Measurements from ENCODE around the gene ABL1. TPM values are rescaled to one million over a fixed set of nuclear protein-coding genes. Genes with fewer than 3 reads are reported as not detected.

ABL1 gene
- total RNA-seq, 1 experiment from 2014 or later = 83.6 TPM

GRCh38 chr9:130846487-130847305 is 11.6 kb downstream of the ABL1 start:
- Histone ChIP-seq H2BK12ac (ENCODE audit: insufficient read length, low read depth, low read length) (no peak overlapping the region), H2BK15ac (ENCODE audit: low read depth, low read length) (no peak overlapping the region), H3K23ac (ENCODE audit: insufficient read length, low read depth, low read length) (no peak overlapping the region), H3T11ph (ENCODE audit: low read length) (no peak overlapping the region), H3K4me1 (ENCODE audit: insufficient read depth, low read length) (peaks cover 4% of the 10 kb centered on the region; the same call in 1 of the 2 replicates), H3K27me3 (ENCODE audit: insufficient read depth, low read length) (no peaks in the 10 kb centered on the region), H4K8ac (replicated peaks; ENCODE audit: insufficient read length, low read depth, low read length) (no peak overlapping the region), H3K4ac (ENCODE audit: low read depth, low read length) (no peak overlapping the region), H3K18ac (ENCODE audit: insufficient read length, low read depth, low read length) (no peak overlapping the region), H3K4me2 (ENCODE audit: insufficient read depth, insufficient read length, low read length) (no peak overlapping the region), H3K9me3 (ENCODE audit: control insufficient read depth, low read depth, low read length) (no peaks in the 10 kb centered on the region), H4K91ac (ENCODE audit: insufficient read length, low read depth, low read length) (no peak overlapping the region), H4K20me1 (ENCODE audit: control insufficient read depth, insufficient read depth, insufficient read length) (no peaks in the 10 kb centered on the region), H2AFZ (ENCODE audit: low read length) (no peak overlapping the region), H3K79me1 (ENCODE audit: insufficient read depth, low read depth, low read length, poor library complexity, severe bottlenecking) (peaks cover 8% of the 10 kb centered on the region), H2BK5ac (ENCODE audit: insufficient read length, low read length) (no peak overlapping the region), H3K27ac (ENCODE audit: insufficient read length, low read depth, low read length) (no peak overlapping the region), H4K5ac (ENCODE audit: insufficient read length, low read depth, low read length) (no peak overlapping the region), H3K14ac (ENCODE audit: insufficient read depth, low read length) (no peak overlapping the region), H3K56ac (ENCODE audit: insufficient read length, low read depth, low read length) (no peak overlapping the region), H2BK20ac (ENCODE audit: low read depth, low read length, poor library complexity, severe bottlenecking) (no peak overlapping the region), H2BK120ac (ENCODE audit: low read depth, low read length, poor library complexity, severe bottlenecking) (no peak overlapping the region), H3K79me2 (ENCODE audit: insufficient read depth, low read length) (peaks cover 24% of the 10 kb centered on the region), H3K23me2 (ENCODE audit: insufficient read length, low read depth, low read length, poor library complexity, severe bottlenecking) (no peaks in the 10 kb centered on the region), H2AK5ac (ENCODE audit: insufficient read length, low read length) (no peak overlapping the region), H3K9ac (ENCODE audit: extremely low read depth, insufficient read length, low read length) (no peak overlapping the region)
- peak overlapping the region in 1 of 2 experiments; percentile 23; a peak in 2 of 5 replicates for H3K4me3 Mint-ChIP-seq
- H3K36me3 Mint-ChIP-seq (ENCODE audit: insufficient read depth in 1 of 3, low read depth in 3 of 3) = peaks cover 4 to 14% (median 8%) of the 10 kb centered on the region in 3 experiments
- DNase-seq = no peak
- no peaks in the 10 kb centered on the region for H3K27me3 Mint-ChIP-seq (ENCODE audit: low read depth)
- no peak for TF ChIP-seq CTCF (conservative IDR thresholded peaks at IDR 0.05)
- WGBS (ENCODE audit: extremely low coverage, insufficient read length, low lambda C conversion rate) = no CpG with 5 or more reads among the region's 12 CpGs
- peak overlapping the region; percentile 95 to 97 (median 97); a peak in 6 of 7 replicates for H3K27ac Mint-ChIP-seq
- H3K4me1 Mint-ChIP-seq = peaks cover 57 to 64% of the 10 kb centered on the region in 2 experiments
- H3K9me3 Mint-ChIP-seq = no peaks in the 10 kb centered on the region
